HG03460 (cell line): ENCODE measurements around the gene SSBP4.

Source experiments
- ATAC-seq: cut with Tn5 transposase; IDR thresholded peaks from one replicate; pipeline ENCODE4 v1.9.1; 2021; ENCODE audit not compliant: unreplicated experiment

Gene SSBP4

DNA sequence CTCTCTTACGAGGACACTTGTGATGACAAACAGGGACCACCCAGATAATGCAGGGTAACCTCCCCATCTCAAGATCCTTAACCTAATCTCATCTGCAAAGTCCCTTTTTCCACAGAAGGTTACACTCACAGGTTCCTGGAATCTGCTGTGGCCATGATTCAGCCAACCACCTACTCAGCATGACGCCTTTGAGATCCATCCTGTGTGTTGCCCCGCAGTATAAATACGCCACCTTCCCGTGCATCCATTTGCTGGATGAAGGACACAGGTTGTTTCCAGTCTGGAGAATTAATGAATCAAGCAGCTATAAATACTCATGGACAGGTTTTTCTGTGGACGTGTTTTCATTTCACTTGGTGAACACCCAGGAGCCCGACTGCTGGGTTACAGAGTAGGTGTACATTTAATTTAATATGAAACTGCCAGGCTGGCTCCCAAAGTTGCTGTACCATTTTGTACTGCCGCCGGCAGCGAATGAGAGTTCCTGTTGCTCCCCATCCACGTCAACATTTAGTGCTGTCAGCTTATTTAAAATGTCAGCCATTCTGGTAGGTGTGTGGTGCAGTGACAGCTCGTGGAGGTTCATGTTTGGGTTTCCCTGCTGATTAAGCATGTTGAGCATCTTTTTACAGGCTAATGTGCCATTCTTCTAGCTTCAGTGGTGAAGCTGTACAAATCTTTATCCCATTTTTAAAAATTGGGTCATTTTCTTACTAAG is 62.5 kb downstream of the SSBP4 start:
- no peak for ATAC-seq

DNA sequence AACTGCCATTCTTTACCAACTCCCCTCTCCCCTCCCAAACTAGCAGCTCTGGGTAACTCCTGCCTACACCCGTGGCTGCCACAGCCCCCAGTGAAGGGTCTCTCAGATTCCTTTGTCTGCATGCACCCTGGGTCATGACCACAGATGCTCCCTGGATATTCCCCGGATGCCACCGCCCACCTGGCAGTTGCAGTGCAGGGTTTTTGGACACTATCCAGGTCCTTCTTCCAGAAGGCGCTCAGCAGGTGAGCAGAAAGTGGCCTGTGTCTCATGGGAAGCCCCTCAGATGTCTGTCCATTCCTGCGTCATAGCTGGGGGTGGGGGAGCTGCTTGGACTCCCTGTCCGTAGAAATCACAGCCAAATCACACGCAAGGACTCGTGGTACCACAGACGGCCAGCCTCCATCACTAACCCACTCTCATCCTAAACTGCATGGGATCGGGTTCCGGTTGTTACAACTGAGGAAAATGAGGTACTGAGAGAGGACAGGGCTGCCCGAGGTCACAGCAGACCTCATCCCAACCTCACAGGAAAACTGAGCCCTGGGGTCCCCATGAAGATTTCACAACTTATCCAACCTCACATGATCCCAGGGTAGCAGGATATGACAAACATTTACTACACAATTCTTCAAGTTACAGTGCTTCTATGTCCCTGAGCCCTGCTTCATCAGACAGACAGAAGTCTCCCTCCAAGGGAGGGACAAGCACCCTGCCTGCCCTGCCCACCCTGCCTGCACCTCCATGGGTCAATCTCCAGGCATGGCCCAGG is 64.1 kb downstream of the SSBP4 start:
- no peak for ATAC-seq
